HCT116 (cell line): ENCODE results near the gene S100A7. TPM values are rescaled to one million over a fixed set of nuclear protein-coding genes. Genes with fewer than 3 reads are reported as not detected.

Source experiments
- ATAC-seq: fragments of 200-7000 bp; cut with Tn5 transposase; 2 replicates; pipeline ENCODE4 v1.9.1; 2020; ENCODE audit warnings: mild to moderate bottlenecking, moderate library complexity
- BruUV-seq: library from RNA; stranded (reverse); fragments of 400-500 nt; replicated peaks from 2 replicates; lab custom pipeline; 2021; lab: Mats Ljungman, UMichigan
- CTCF ChIA-PET: fragments of 300-600 bp; sonication (Branson Sonifier 250); formaldehyde crosslinking; loops from one replicate; lab custom pipeline; 2021; ENCODE audit warnings: antibody characterized with exemption; lab: Charles Lee
- POLR2A ChIA-PET: fragments of 300-600, 350-600 bp; sonication (Branson Sonifier 250); formaldehyde crosslinking; loops from one replicate; lab custom pipeline; 2021; ENCODE audit warnings: antibody characterized with exemption; lab: Charles Lee
- RAD21 ChIA-PET, 2 experiments: fragments of 300-600 bp; sonication (Branson Sonifier 250); formaldehyde crosslinking; loops; one replicate each; lab custom pipeline; 2023; ENCODE audit warnings: low total read pairs in 2 of 2; ENCODE audit not compliant: uncharacterized antibody in 2 of 2, unreplicated experiment in 2 of 2, low non-redundant PET in 1 of 2; lab: Charles Lee
- DNase-seq: peaks from one replicate; pipeline ENCODE4 v3.0.0-alpha.2; 2010; ENCODE audit warnings: low read depth, low spot score
- H2AFZ ChIP-seq: fragments of 200-600 bp; shearing (Covaris generic), sonication (generic); 2 replicates; pipeline ENCODE4 v1.6.1; 2017; ENCODE audit warnings: low read depth, mixed run types, mixed read lengths, antibody characterized with exemption, low read length; ENCODE audit not compliant: poor library complexity, severe bottlenecking
- H3K27ac ChIP-seq: 2 replicates; pipeline ENCODE4 v1.5.1; 2012; ENCODE audit warnings: low read depth, low read length
- H3K27me3 ChIP-seq: fragments of 200-600 bp; sonication (generic); 2 replicates; pipeline ENCODE4 v1.6.1; 2016; ENCODE audit warnings: mixed run types, low read length, mixed read lengths; ENCODE audit not compliant: insufficient read depth
- H3K36me3 ChIP-seq, 2 experiments: fragments of 200-500 bp in 1 of 2; fragments of 200-600 bp in 1 of 2; sonication (Bioruptor generic) in 1 of 2; sonication (generic) in 1 of 2; 2 replicates each; pipeline versions ENCODE4 v1.5.1 to v1.6.1; 2014 to 2016; ENCODE audit warnings: low read length in 2 of 2, inconsistent platforms in 1 of 2, mixed read lengths in 1 of 2, mixed run types in 1 of 2; ENCODE audit not compliant: insufficient read depth in 2 of 2, control insufficient read depth in 1 of 2
- H3K4me1 ChIP-seq, 2 experiments: fragments of 200-600 bp in 1 of 2; sonication (generic) in 1 of 2; 2 replicates each; pipeline versions ENCODE4 v1.5.1 to v1.6.1; 2012 to 2017; ENCODE audit warnings: low read length in 2 of 2, inconsistent platforms in 1 of 2, mild to moderate bottlenecking in 1 of 2, mixed read lengths in 1 of 2, mixed run types in 1 of 2, moderate library complexity in 1 of 2; ENCODE audit not compliant: insufficient read depth in 2 of 2, control insufficient read depth in 1 of 2
- H3K4me2 ChIP-seq: fragments of 200-600 bp; sonication (generic); 2 replicates; pipeline ENCODE4 v1.6.1; 2017; ENCODE audit warnings: mixed run types, low read length, mixed read lengths
- H3K4me3 ChIP-seq, 2 experiments: fragments of 200-600 bp in 1 of 2; sonication (generic) in 1 of 2; replicated peaks in 1 of 2; 2 replicates each; pipeline ENCODE4 v1.5.1; 2011 to 2016; ENCODE audit warnings: low read length in 2 of 2, control low read depth in 1 of 2, low read depth in 1 of 2, mild to moderate bottlenecking in 1 of 2, mixed read lengths in 1 of 2, mixed run types in 1 of 2
- H3K79me2 ChIP-seq: fragments of 200-600 bp; sonication (generic); 2 replicates; pipeline ENCODE4 v1.6.1; 2017; ENCODE audit warnings: mild to moderate bottlenecking, mixed run types, low read length, moderate library complexity, mixed read lengths; ENCODE audit not compliant: insufficient read depth
- H3K9ac ChIP-seq: fragments of 200-600 bp; sonication (generic); 2 replicates; pipeline ENCODE4 v1.6.1; 2016; ENCODE audit warnings: low read length, mixed read lengths
- H3K9me2 ChIP-seq: fragments of 200-600 bp; sonication (generic), shearing (Covaris generic); 2 replicates; pipeline ENCODE4 v1.6.1; 2017; ENCODE audit warnings: mixed run types, mild to moderate bottlenecking, moderate library complexity; ENCODE audit not compliant: insufficient read depth
- H3K9me3 ChIP-seq, 2 experiments: fragments of 200-500 bp in 1 of 2; fragments of 200-600 bp in 1 of 2; sonication (Bioruptor generic) in 1 of 2; sonication (generic) in 1 of 2; 2 replicates each; pipeline ENCODE4 v1.6.1; 2014 to 2017; ENCODE audit warnings: low read length in 2 of 2, mixed read lengths in 2 of 2, inconsistent platforms in 1 of 2, low read depth in 1 of 2, mild to moderate bottlenecking in 1 of 2, mixed run types in 1 of 2, moderate library complexity in 1 of 2; ENCODE audit not compliant: control insufficient read depth in 1 of 2, insufficient read depth in 1 of 2
- H4K20me1 ChIP-seq: fragments of 200-600 bp; sonication (generic), shearing (Covaris generic); 2 replicates; pipeline ENCODE4 v1.6.1; 2017; ENCODE audit warnings: mixed run types, mild to moderate bottlenecking, moderate library complexity; ENCODE audit not compliant: insufficient read depth
- CEBPB ChIP-seq: IDR thresholded peaks from 2 replicates; pipeline ENCODE4 v1.6.1; 2012; ENCODE audit warnings: low read depth
- EZH2 ChIP-seq: fragments of 200-600 bp; sonication (generic); IDR thresholded peaks from 2 replicates; pipeline ENCODE4 v1.6.1; 2017; ENCODE audit warnings: antibody characterized with exemption, mixed run types
- JUND ChIP-seq: IDR thresholded peaks from 2 replicates; pipeline ENCODE4 v1.6.1; 2012
- RAD21 ChIP-seq: IDR thresholded peaks from 2 replicates; pipeline ENCODE4 v1.6.1; 2012; ENCODE audit warnings: low read depth, mild to moderate bottlenecking
- SP1 ChIP-seq: IDR thresholded peaks from 2 replicates; pipeline ENCODE4 v1.6.1; 2012; ENCODE audit warnings: low read depth
- YY1 ChIP-seq: IDR thresholded peaks from 2 replicates; pipeline ENCODE4 v1.6.1; 2011; ENCODE audit warnings: low read length, low read depth, moderate library complexity, mild to moderate bottlenecking; ENCODE audit not compliant: insufficient replicate concordance; ENCODE audit errors: extremely low read depth
- intact Hi-C: fragments of 100-400 bp; cut with micrococcal nuclease; formaldehyde crosslinking; loops from 2 replicates; pipeline ENCODE4 v1.10.0; 2022
- total RNA-seq: library from RNA; stranded (reverse); gene quantifications from one replicate; pipeline ENCODE4 v1.2.1, GENCODE V29; 2021; ENCODE audit not compliant: unreplicated experiment
- TF ChIP-seq, protein P1 (sequence below), 3 experiments: fragments of 200-600 bp in 1 of 3; sonication (generic) in 1 of 3; IDR thresholded peaks in 2 of 3; conservative IDR thresholded peaks in 1 of 3; 2 replicates each; pipeline ENCODE4 v1.5.1; 2012 to 2017; ENCODE audit warnings: low read depth in 2 of 3, low read length in 2 of 3, antibody characterized with exemption in 1 of 3, borderline replicate concordance in 1 of 3, control low read depth in 1 of 3, mild to moderate bottlenecking in 1 of 3, mixed read lengths in 1 of 3, mixed run types in 1 of 3, moderate library complexity in 1 of 3; ENCODE audit not compliant: insufficient read depth in 1 of 3
- TF ChIP-seq, protein P2 (sequence below): IDR thresholded peaks from 2 replicates; pipeline ENCODE4 v1.6.1; 2012
- TF ChIP-seq, protein P3 (sequence below): IDR thresholded peaks from 2 replicates; pipeline ENCODE4 v1.6.1; 2011; ENCODE audit warnings: mild to moderate bottlenecking, low read length, moderate library complexity; ENCODE audit not compliant: insufficient replicate concordance; ENCODE audit errors: extremely low read depth

S100A7 gene
- total RNA-seq, 1 experiment from 2014 or later, result not detected

DNA sequence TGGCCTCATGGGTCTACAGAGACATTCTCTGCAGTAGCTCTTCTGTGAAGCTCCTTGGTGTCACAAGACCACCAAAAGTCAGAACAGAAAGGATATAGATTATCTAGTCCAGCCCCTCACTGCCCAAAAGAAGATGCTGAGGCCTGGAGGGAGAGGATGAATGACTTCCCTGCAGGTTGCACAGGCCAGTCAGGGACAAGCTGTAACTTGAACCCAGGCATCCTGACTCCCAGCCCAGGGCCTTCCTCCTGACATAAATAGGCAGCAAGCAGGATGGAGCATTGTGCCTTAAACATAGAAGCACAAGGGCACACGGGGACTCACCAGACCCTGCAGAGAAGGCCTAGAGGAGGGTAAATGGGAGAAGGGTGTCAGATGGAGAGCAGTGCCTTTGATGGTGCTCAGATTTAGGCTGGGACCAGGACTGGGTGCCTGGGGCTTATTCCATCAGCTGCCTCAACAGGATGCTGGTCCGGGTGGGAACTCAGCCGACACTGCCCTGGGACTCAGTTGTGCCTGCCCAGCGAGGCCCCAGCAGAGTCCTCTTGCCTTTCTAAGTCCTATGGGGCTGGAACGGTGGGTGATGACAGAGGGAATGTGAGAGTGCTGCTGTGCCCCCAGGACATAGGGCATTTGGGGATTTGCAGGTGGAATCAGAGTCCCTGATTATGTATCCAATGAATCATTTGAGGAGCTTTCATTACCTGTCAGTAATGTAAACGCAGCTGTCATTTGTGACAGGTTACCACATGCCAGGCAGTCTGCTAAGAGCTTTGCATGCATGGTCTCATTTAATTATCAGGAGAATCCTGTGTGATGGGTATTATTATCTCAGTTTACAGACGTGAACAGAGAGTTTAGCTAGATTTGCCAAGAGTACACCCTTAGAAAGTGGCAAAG lies 30.9 kb downstream of the S100A7 start:
- no peak overlapping the region for H3K27ac ChIP-seq
- H3K4me3 ChIP-seq, result no peak overlapping the region
- intact Hi-C loops, result no loop called here
- no peak for ATAC-seq
- RAD21 ChIA-PET, result no interaction called here
- POLR2A ChIA-PET, result no interaction called here
- H3K36me3 ChIP-seq, result no peaks in the 10 kb centered on the region
- CTCF ChIA-PET, result no interaction called here
- H4K20me1 ChIP-seq, result no peaks in the 10 kb centered on the region
- H3K4me2 ChIP-seq, result no peak overlapping the region
- peaks cover 93% of the 10 kb centered on the region for H3K27me3 ChIP-seq
- H3K9ac ChIP-seq, result no peak overlapping the region
- TF ChIP-seq YY1 (no peak), EZH2 (no peak), SP1 (no peak), JUND (no peak), RAD21 (no peak)
- TF ChIP-seq, protein P1, sequence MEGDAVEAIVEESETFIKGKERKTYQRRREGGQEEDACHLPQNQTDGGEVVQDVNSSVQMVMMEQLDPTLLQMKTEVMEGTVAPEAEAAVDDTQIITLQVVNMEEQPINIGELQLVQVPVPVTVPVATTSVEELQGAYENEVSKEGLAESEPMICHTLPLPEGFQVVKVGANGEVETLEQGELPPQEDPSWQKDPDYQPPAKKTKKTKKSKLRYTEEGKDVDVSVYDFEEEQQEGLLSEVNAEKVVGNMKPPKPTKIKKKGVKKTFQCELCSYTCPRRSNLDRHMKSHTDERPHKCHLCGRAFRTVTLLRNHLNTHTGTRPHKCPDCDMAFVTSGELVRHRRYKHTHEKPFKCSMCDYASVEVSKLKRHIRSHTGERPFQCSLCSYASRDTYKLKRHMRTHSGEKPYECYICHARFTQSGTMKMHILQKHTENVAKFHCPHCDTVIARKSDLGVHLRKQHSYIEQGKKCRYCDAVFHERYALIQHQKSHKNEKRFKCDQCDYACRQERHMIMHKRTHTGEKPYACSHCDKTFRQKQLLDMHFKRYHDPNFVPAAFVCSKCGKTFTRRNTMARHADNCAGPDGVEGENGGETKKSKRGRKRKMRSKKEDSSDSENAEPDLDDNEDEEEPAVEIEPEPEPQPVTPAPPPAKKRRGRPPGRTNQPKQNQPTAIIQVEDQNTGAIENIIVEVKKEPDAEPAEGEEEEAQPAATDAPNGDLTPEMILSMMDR (IDR thresholded peaks at IDR 0.05 in 2 of 3, conservative IDR thresholded peaks at IDR 0.05 in 1 of 3; ENCODE audit: borderline replicate concordance in 1 of 3, insufficient read depth in 1 of 3, low read depth in 2 of 3, low read length in 2 of 3), result no peak
- no peaks in the 10 kb centered on the region for H3K79me2 ChIP-seq
- no TSS peak for BruUV-seq
- no peaks in the 10 kb centered on the region for H3K9me2 ChIP-seq
- no peaks in the 10 kb centered on the region for H3K9me3 ChIP-seq
- DNase-seq, result no peak
- H3K4me1 ChIP-seq, result no peaks in the 10 kb centered on the region
- no peak overlapping the region for H2AFZ ChIP-seq

DNA sequence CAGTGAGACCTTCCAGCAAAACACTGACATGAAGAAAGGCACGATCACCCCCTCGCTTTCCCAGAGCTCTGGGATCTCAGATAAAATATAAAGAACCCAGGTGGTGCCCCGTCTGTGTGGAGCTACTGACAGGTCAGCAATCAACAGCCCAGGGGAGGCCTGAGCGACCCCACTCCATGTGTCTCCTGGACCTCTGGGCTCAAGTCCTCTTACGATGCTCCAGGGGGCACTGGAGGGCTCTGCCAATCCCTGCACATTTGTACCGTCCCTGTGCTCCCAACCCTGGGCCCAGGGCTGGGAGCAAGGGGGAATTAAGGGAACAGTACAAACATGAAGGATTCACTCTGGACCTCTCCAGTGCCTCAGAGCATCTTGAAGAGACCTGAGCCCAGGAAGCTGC lies 31.7 kb downstream of the S100A7 start:
- intact Hi-C loops, result no loop called here
- Histone ChIP-seq H3K9me2 (no peaks in the 10 kb centered on the region), H3K4me3 (no peak overlapping the region), H3K27me3 (peaks cover 93% of the 10 kb centered on the region), H3K9ac (no peak overlapping the region), H2AFZ (no peak overlapping the region), H3K4me1 (no peaks in the 10 kb centered on the region), H3K27ac (no peak overlapping the region), H3K9me3 (no peaks in the 10 kb centered on the region), H3K4me2 (no peak overlapping the region), H4K20me1 (no peaks in the 10 kb centered on the region), H3K79me2 (no peaks in the 10 kb centered on the region), H3K36me3 (no peaks in the 10 kb centered on the region)
- POLR2A ChIA-PET, result no interaction called here
- CTCF ChIA-PET, result no interaction called here
- ATAC-seq, result peak; percentile 53; the same call in 1 of the 2 replicates
- RAD21 ChIA-PET, result no interaction called here
- DNase-seq, result no peak
- TF ChIP-seq, protein P1 (IDR thresholded peaks at IDR 0.05 in 2 of 3, conservative IDR thresholded peaks at IDR 0.05 in 1 of 3; ENCODE audit: borderline replicate concordance in 1 of 3, insufficient read depth in 1 of 3, low read depth in 2 of 3, low read length in 2 of 3), result peak in 2 of 3 experiments; percentile 19 to 21; a peak in 2 of 6 replicates
- no peak for TF ChIP-seq SP1
- TF ChIP-seq RAD21, result no peak
- TF ChIP-seq CEBPB, result no peak
- TF ChIP-seq, protein P2, sequence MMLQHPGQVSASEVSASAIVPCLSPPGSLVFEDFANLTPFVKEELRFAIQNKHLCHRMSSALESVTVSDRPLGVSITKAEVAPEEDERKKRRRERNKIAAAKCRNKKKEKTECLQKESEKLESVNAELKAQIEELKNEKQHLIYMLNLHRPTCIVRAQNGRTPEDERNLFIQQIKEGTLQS, result no peak
- TF ChIP-seq, protein P3, sequence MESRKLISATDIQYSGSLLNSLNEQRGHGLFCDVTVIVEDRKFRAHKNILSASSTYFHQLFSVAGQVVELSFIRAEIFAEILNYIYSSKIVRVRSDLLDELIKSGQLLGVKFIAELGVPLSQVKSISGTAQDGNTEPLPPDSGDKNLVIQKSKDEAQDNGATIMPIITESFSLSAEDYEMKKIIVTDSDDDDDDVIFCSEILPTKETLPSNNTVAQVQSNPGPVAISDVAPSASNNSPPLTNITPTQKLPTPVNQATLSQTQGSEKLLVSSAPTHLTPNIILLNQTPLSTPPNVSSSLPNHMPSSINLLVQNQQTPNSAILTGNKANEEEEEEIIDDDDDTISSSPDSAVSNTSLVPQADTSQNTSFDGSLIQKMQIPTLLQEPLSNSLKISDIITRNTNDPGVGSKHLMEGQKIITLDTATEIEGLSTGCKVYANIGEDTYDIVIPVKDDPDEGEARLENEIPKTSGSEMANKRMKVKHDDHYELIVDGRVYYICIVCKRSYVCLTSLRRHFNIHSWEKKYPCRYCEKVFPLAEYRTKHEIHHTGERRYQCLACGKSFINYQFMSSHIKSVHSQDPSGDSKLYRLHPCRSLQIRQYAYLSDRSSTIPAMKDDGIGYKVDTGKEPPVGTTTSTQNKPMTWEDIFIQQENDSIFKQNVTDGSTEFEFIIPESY, result no peak
- BruUV-seq, result no TSS peak
